Adipose tissue (tissue), 3 donors: ENCODE data around the gene ZNF597. TPM values are rescaled to one million over a fixed set of nuclear protein-coding genes. Genes with fewer than 3 reads are reported as not detected.

Experiments used
- H3K27ac ChIP-seq: one replicate; pipeline ENCODE4 v1.5.1; 2013; ENCODE audit warnings: low read depth, low read length
- WGBS, 3 donors: extraction: QIAGEN DNeasy Blood & Tissue Kit; methylation state at CpG; one replicate each; pipeline ENCODE4 v1.1.7; 2013; 5-methylcytosine and 5-hydroxymethylcytosine counted together
- polyA plus RNA-seq, 3 donors: library from polyadenylated mRNA; stranded (reverse); fragments of 200-250 nt; gene quantifications; one replicate each; pipeline ENCODE4 v1.2.3, GENCODE V29; 2013
- donor health status: healthy with polysubstance abuse.
- donor health status: Bipolar disorder and iron deficiency.
- donor health status: healthy.

Gene ZNF597, protein sequence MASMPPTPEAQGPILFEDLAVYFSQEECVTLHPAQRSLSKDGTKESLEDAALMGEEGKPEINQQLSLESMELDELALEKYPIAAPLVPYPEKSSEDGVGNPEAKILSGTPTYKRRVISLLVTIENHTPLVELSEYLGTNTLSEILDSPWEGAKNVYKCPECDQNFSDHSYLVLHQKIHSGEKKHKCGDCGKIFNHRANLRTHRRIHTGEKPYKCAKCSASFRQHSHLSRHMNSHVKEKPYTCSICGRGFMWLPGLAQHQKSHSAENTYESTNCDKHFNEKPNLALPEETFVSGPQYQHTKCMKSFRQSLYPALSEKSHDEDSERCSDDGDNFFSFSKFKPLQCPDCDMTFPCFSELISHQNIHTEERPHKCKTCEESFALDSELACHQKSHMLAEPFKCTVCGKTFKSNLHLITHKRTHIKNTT
- 1 to 10 TPM in 2 of 3 donors, under 1 TPM in 1; 0.58 to 1.5 (median 1.0) TPM for polyA plus RNA-seq

DNA sequence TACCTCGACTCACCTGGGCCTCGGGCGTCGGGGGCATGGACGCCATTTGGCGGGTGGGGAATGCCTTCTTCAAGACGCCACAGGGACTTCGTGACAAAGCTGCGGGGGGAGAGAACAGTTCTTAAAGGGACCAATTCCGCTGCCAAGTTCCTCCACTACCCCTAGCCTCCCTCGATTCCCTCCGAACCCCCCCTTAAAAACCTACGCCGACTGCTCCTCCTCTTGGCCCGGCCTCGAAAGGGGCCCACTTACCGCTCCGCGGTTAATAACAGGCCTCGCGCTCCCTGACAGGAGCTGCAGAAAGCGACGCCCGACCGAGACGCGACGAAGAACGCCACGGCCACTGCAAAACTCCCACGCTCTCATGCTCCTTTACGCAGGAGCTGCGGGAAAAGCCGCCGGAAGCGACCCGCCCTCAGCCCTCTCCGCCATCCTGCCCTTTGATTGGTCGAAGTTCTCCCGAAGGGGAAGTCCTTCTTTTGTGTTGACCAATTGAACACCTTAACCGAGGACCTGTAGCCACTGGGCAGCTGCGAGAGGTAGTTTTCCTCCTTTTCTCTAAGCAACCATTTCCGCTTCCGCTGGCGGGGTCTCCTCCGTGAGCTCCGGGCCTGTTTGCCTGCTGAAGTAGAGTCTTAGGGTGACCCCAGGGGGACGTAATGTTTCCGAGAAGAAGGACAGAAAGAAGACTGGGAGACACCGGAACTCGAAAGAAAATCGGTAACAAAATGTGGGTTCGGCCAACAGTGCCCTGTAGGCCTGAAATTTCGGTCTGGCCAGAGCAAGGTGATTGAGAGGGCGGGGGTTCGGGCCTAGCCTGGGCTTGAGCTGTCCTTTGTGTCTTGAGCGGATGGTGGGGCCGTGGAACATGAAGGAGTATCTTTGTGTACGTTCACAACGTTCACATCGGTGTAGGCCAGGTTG lies at the start of gene ZNF597, which contains the start of gene NAA60:
Gene ZNF597 (minus strand): TSS at position 397 of the 924 bp plus-strand sequence. CDS start 351 bp downstream, at position 46.
Gene NAA60 (plus strand): TSS at position 573 of the 924 bp plus-strand sequence. CDS start 32,548 bp downstream, outside the sequence.
- WGBS, 3 donors, result 40 to 43% (median 42%) methylated on average over 60 to 61 of the region's 61 CpGs

GRCh38 chr16:3492356-3492755 lies 49.1 kb upstream of the ZNF597 start:
- 87 to 95% (median 89%) methylated on average over 9 to 10 of the region's 10 CpGs for WGBS, 3 donors
- no peak overlapping the region for H3K27ac ChIP-seq

More for the DNA sequence above, at the start of gene ZNF597, which contains the start of gene NAA60:
- H3K27ac ChIP-seq, result no peak within 1 kb of the TSS

DNA sequence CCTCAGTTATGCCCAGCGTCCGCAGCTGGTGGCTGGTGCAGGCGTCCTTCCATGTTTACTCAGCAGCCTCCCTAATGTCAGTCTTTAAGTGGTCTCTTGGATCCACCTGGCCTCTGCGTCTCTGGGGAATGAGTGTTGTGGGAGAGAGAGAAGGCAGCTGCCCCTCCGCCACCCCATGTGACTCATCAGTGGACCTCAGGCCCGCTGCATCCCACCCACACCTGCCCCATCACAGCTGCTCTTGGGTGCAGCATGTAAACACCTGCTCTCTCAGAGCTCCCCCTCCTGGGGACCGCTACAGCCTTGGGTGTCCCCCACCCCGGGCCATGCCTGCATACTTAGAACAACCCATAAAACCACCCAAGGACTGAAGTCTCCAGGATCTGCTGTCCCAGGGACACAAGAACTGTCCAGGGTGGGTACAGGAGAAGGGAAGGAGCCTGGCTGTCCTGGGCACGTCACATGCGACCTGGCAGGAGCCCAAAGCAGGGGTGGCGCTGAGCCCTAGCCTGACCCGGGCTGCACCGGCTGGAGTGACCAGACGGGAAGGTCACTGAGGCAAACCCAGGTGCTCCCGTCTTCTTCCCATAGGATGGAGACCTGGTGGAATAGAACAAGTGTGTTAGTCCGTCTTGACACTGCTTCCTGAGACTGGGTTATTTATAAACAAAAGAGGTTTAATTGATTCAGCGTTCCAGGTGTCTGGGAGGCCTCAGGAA lies 47.8 kb upstream of the ZNF597 start:
- H3K27ac ChIP-seq, result no peak overlapping the region
- 39 to 54% (median 46%) methylated on average over 17 of the region's 17 CpGs for WGBS, 3 donors

DNA sequence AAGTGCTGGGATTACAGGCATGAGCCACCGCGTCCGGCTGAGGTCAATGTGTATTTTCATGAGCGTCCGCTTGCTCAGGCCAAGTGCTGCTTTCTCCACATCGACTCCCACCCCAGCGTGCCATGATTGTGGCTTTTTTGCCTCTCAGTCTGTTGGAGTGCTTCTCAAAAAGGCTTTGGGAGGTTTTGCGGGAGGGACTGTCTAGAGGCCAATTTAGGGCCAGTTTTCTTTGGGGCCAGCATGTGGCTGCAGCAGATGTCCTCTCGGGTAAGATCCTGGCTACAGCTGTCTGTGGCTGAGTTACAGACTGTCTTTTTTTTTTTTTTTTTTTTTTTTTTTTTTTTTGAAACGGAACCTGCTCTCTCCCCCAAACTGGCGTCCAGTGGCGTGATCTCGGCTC lies 45.5 kb upstream of the ZNF597 start:
- 64 to 80% (median 72%) methylated on average over 9 of the region's 13 CpGs for WGBS, 3 donors

DNA sequence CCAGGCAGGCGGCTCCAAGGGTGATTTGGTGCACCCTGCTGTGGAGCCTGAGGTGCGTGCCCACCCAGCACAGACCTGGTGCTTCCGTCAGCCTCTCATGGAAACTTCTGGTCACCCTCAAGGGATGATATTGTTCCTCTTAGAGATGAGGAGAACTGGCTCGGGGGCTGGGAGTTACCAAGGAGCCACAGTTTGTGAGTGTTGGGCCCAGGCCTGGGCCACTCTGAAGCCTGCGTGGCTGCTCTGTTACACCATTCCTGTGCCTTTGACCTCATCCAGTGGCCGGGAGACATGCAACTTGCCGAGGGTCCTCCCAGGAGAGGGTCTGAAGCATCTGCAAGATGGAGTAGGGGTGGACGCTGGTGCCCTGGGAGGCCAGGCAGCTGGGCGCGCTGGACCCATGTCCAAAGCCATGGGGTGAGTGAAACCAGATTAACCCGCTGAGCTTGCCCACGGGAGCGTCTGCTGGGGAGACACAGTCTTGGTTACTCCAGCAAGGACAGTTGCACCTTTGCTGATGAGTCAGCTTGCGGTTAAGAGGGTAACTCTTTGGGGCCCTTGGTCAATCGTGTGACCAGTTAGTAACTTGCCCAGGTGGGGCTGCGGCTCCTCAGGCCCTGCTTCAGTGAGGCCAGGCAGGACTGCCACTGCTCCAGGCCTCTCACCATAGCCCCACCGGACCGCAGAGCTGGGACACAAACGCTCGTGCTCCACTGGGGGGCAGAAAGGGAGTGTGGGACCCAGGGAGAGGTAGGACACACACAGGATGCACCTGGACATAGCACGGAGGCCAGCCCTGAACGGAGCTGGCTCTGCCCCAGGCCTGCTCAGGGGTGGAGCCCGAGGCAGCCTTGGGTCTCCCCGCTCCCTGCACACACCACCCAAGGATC lies 44.5 kb upstream of the ZNF597 start:
- no peak overlapping the region for H3K27ac ChIP-seq
- 83 to 85% (median 83%) methylated on average over 24 of the region's 24 CpGs for WGBS, 3 donors

More for the DNA sequence above, 45.5 kb upstream of the ZNF597 start:
- no peak overlapping the region for H3K27ac ChIP-seq

DNA sequence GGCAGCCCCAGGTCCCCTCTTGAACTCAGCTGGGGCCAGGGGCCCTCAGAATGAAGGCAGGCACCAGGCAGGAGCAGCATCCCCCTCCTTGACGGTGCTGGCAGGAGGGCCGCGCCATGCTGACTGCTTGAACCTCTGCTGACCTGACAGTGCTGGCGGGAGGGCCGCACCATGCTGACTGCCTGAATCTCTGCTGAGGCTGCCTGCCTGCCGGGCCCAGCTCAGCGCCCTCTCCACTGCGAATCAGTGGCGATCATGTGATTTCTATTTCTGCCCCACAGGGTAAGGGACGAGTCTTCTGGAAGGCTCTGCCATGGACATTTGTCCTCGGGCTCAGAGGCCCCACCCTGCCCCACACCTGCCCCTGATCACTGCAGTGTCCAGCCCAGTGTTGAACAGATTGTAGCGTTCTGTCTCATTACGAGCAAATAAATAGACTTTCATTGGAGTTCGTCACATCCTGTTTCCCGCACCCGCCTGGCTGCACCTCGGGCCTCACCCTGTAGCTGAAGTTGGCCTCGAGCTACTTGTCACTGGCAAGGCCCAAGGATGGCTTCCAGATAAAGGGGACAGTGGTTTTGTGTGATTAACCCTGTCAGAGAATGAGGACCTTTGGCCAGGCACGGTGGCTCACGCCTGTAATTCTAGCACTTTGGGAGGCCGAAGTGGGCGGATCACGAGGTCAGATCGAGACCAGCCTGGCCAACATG lies 43.4 kb upstream of the ZNF597 start:
- WGBS, 3 donors, result 93 to 94% (median 94%) methylated on average over 24 of the region's 24 CpGs
- H3K27ac ChIP-seq, result no peak overlapping the region

DNA sequence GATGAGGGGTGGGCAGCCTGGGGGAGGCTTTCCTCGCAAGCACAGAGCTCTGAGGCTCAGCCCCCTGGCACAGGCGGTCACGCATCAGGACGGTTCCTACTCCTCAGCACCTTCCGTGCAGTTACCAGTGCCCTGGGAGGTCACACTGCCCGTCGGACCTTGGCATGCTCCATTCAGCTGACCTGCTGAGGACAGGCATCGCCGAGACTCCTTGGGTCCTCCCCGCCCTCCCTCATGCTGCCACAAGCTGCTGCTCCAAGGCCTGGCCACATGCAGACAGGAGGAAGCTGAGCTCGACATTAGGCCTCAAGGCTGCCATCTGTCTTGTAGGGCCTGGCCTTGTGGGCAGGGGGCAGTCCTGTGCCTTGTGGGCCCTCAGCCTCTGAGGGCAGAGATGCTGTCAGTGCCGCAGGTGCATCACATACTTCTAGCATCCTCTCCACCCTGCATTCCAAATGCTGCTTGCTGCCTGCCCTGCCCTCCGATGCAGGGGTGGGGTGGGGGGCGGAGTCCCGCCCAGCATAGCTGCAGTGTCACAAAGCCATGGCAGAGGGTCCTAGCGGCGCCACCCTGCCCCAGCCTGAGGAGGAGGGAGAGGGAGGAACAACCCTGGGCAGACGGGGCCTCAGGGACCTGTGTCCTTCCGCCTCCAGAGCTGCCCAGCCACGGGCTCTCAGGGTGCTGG lies 42.7 kb upstream of the ZNF597 start:
- no peak overlapping the region for H3K27ac ChIP-seq
- WGBS, 3 donors, result 89 to 94% (median 90%) methylated on average over 18 to 20 of the region's 20 CpGs

- H3K27ac ChIP-seq, result no peak overlapping the region
- WGBS, 3 donors, result 87 to 89% (median 88%) methylated on average over 15 of the region's 15 CpGs
These were observed 41.9 kb upstream of the ZNF597 start for GRCh38 chr16:3485097-3485745.

DNA sequence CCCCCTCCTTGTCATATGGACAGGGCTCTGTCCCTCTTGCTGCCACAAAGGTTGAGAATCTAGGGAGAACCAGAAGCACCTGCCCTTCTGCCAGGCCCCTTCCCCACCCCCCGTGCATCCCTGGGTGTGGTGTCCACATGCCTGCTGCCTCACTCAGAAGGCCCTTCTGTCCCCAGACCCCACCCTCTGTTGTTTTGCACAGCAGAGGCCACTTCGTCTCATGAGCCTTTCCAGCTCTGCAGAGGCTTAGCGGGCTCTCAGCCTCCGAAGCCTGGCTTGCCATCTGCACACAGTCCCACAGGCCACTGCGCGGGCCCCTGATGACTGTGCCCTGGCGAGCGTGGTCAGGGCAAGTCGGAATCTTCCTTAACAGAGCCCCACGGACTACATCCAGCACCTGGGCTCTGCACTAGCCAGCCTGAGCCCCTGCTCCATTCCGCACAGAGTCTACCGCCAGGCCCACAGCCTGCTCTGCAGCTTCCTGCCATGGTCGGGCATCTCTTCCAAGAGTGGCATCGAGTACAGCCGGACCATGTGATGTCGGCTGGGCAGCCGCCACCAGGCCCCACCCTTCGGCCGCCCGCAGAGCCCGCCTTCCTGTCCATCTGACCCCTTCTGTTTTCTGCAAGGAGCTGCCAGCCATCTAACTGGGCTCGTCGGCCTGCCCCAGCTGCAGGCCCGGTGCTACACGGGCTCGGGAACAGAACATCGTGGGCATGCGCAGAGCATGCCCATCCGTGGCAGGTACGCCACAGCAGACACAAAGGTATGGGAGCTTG lies 41.2 kb upstream of the ZNF597 start:
- 89 to 91% (median 91%) methylated on average over 30 of the region's 30 CpGs for WGBS, 3 donors
- no peak overlapping the region for H3K27ac ChIP-seq

DNA sequence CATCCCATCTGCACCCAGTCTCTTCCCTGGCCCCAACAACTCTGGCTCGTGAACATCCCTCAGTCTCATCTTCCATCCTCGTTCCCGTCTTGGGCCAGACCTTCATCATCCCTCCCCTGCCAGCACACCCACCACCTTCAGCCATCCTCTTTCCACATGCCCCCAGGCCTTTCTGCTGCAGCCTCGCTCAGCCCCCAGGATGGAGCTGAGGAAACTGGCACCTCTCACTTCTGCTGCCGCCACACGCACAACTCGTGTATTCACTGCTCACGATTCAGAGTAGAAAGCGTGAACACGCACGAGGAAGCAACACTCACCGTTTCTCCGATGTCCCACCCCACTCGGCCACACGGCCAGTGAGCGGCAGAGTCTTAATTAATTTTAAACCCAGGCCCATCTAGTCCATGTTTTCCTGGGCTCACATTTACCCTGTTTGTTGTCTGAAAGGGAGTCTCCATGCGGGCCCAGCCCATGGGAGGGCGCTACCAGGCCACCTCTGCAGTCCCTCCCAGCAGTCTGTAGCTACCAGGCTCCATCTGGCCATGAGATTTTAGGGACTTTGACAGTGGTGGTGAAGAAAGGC lies 39.4 kb upstream of the ZNF597 start:
- WGBS, 3 donors, result 94 to 96% (median 95%) methylated on average over 18 of the region's 18 CpGs
- H3K27ac ChIP-seq, result no peak overlapping the region

- 90 to 92% (median 92%) methylated on average over 31 to 32 of the region's 32 CpGs for WGBS, 3 donors
These were observed 38.7 kb upstream of the ZNF597 start for GRCh38 chr16:3481696-3482658.

DNA sequence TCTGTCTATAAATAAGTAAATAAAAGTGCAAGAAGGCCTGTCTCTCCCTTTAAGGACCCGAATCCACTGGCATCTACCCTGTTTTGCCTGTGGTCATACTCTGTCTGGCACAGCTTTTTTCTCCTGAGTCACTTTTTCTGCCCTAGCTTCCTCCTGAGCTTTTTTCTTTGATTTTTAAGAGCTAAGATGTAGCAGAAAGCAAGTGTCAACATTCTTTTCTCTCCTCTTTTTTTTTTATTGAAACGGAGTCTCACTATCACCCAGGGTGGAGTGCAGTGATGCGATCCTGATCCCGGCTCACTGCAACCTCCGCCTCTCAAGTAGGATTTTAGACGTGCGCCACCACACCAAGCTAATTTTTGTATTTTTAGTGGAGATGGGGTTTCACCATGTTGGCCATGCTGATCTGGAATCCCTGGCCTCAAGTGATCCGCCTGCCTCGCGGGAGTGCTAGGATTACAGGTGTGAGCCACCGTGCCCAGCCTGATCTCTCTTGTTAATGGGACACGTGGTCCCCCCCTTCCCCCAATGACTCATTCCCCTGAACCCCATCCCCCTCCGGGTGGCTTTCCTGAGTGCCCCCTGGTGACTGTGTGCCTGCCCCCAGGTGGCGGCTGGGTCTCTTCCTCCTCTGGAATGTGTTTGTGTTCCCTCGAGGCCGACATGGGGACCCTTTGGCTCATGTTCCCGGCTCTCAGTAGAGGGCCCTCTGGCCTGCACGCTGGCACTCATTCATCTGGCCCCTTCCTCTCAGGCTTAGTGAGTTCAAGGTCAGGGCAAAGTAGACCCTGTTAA lies 37.8 kb upstream of the ZNF597 start:
- no peak overlapping the region for H3K27ac ChIP-seq
- 64 to 78% (median 76%) methylated on average over 18 of the region's 18 CpGs for WGBS, 3 donors

More at GRCh38 chr16:3481696-3482658, 38.7 kb upstream of the ZNF597 start:
- H3K27ac ChIP-seq, result no peak overlapping the region

GRCh38 chr16:3479654-3480216 lies 36.4 kb upstream of the ZNF597 start:
- no peak overlapping the region for H3K27ac ChIP-seq
- WGBS, 3 donors, result 86 to 92% (median 91%) methylated on average over 12 of the region's 12 CpGs
